H1 (cell line): ENCODE results near the gene DYSF. TPM values are rescaled to one million over a fixed set of nuclear protein-coding genes. Genes with fewer than 3 reads are reported as not detected.

Source experiments
- ATF2 ChIP-seq: IDR thresholded peaks from 2 replicates; pipeline ENCODE4 v1.6.1; 2012; ENCODE audit warnings: low read length, inconsistent platforms
- CHD1 ChIP-seq: IDR thresholded peaks from 2 replicates; pipeline ENCODE4 v1.6.1; 2012; ENCODE audit warnings: low read depth, low read length, improper control_type of control experiment
- CHD7 ChIP-seq: fragments of 300-600 bp; sonication (generic); IDR thresholded peaks from 2 replicates; pipeline ENCODE4 v1.7.1; 2012; ENCODE audit warnings: low read length, moderate library complexity, mild to moderate bottlenecking, inconsistent platforms; ENCODE audit not compliant: insufficient replicate concordance
- CTCF ChIP-seq, 3 experiments: IDR thresholded peaks; 1 replicate in 2 of 3; 2 replicates in 1 of 3; pipeline versions ENCODE4 v1.5.1 to v1.6.1; 2011; ENCODE audit warnings: low read length in 3 of 3, mild to moderate bottlenecking in 3 of 3, inconsistent platforms in 2 of 3, low read depth in 1 of 3, moderate library complexity in 1 of 3; ENCODE audit not compliant: insufficient read depth in 1 of 3; ENCODE audit errors: control extremely low read depth in 1 of 3
- EGR1 ChIP-seq: IDR thresholded peaks from 2 replicates; pipeline ENCODE4 v1.6.1; 2011; ENCODE audit warnings: low read depth, low read length, borderline replicate concordance
- SRF ChIP-seq: IDR thresholded peaks from 2 replicates; pipeline ENCODE4 v1.6.1; 2011; ENCODE audit warnings: mild to moderate bottlenecking, low read depth, low read length, moderate library complexity
- YY1 ChIP-seq: IDR thresholded peaks from 2 replicates; pipeline ENCODE4 v1.6.1; 2011; ENCODE audit warnings: low read depth, mild to moderate bottlenecking, low read length
- ZNF274 ChIP-seq: IDR thresholded peaks from 2 replicates; pipeline ENCODE4 v1.7.0; 2012; ENCODE audit warnings: low read length, borderline replicate concordance; ENCODE audit errors: extremely low read depth
- polyA plus RNA-seq, 7 experiments: library from polyadenylated mRNA; depleted of rRNA in 3 of 7; stranded (reverse) in 5 of 7; unstranded in 2 of 7; fragments of >200 nt in 5 of 7; fragments of 200-250 nt in 2 of 7; gene quantifications; 1 replicate in 5 of 7; 2 replicates in 1 of 7; 4 replicates in 1 of 7; pipeline versions ENCODE4 v1.2.1 to v1.2.3, GENCODE V29; 2011 to 2013; ENCODE audit warnings: missing spikeins in 2 of 7, mixed read lengths in 2 of 7
- total RNA-seq: library from RNA; stranded (reverse); fragmentation: NEBNext Ultra II Directional; extraction: Animal tissue kit (Norgen Biotek cat#: 25700); gene quantifications from 2 replicates; pipeline ENCODE4 v1.2.1, GENCODE V29; 2021

DYSF gene
- total and polyA plus RNA-seq, 2 of the 8 experiments (the other 6 are each of a cell fraction or from before 2014, with no cell fraction given) = 5.8 to 7.1 TPM

- TF ChIP-seq CHD7 (no peak), EGR1 (no peak), ZNF274 (no peak), YY1 (no peak), CHD1 (no peak), SRF (no peak), ATF2 (no peak), CTCF (IDR thresholded peaks at IDR 0.05; ENCODE audit: control extremely low read depth in 1 of 3, insufficient read depth in 1 of 3, low read depth in 1 of 3, low read length in 3 of 3) (peak; percentile 33 to 59 (median 54))
These were observed 28.7 kb downstream of the DYSF start (continued) for GRCh38 chr2:71482055-71482454.
